GM18909 (cell line): ENCODE data around the gene ZNF609.
"Not testable (repeated sequence)": the region's sequence is repeated elsewhere in the genome, so short reads cannot be mapped to it uniquely, and the experiment has no call there.

Experiments used
- ATAC-seq: cut with Tn5 transposase; IDR thresholded peaks from one replicate; pipeline ENCODE4 v1.9.1; 2021; ENCODE audit warnings: mild to moderate bottlenecking; ENCODE audit not compliant: unreplicated experiment, poor library complexity

The ZNF609 gene

GRCh38 chr15:64636556-64636955 lies 176.2 kb downstream of the ZNF609 start:
- ATAC-seq: no peak

- no peak for ATAC-seq
Observed at GRCh38 chr15:64637412-64637811, 177.0 kb downstream of the ZNF609 start.

GRCh38 chr15:64639744-64640143 lies 179.4 kb downstream of the ZNF609 start:
- not testable (repeated sequence) for ATAC-seq

GRCh38 chr15:64640146-64640871 lies 179.9 kb downstream of the ZNF609 start:
- no peak for ATAC-seq

- no peak for ATAC-seq
Observed at GRCh38 chr15:64642875-64643274, 182.5 kb downstream of the ZNF609 start.

GRCh38 chr15:64643685-64644084 lies 183.3 kb downstream of the ZNF609 start:
- no peak for ATAC-seq

GRCh38 chr15:64644811-64645210 lies 184.4 kb downstream of the ZNF609 start:
- not testable (repeated sequence) for ATAC-seq

GRCh38 chr15:64645995-64646394 lies 185.6 kb downstream of the ZNF609 start:
- no peak for ATAC-seq

GRCh38 chr15:64647367-64647766 lies 187.0 kb downstream of the ZNF609 start:
- no peak for ATAC-seq

GRCh38 chr15:64650552-64650951 lies 190.2 kb downstream of the ZNF609 start:
- no peak for ATAC-seq

- peak; percentile 84 for ATAC-seq
Observed at GRCh38 chr15:64651601-64652191, 191.3 kb downstream of the ZNF609 start.

- no peak for ATAC-seq
Observed at GRCh38 chr15:64653757-64654156, 193.4 kb downstream of the ZNF609 start.

- no peak for ATAC-seq
Observed at GRCh38 chr15:64656508-64656907, 196.1 kb downstream of the ZNF609 start.

- peak; percentile 81 for ATAC-seq
Observed at GRCh38 chr15:64665179-64665578, 204.8 kb downstream of the ZNF609 start.

GRCh38 chr15:64667736-64668161 lies 207.4 kb downstream of the ZNF609 start:
- no peak for ATAC-seq

GRCh38 chr15:64673866-64674265 lies 213.5 kb downstream of the ZNF609 start:
- no peak for ATAC-seq

GRCh38 chr15:64678126-64678819 lies 217.9 kb downstream of the ZNF609 start:
- no peak for ATAC-seq

GRCh38 chr15:64680097-64680496 lies 219.7 kb downstream of the ZNF609 start:
- no peak for ATAC-seq

- ATAC-seq: no peak
Observed at GRCh38 chr15:64681424-64682024, 221.1 kb downstream of the ZNF609 start.

GRCh38 chr15:64682255-64682654 lies 221.9 kb downstream of the ZNF609 start:
- ATAC-seq: no peak

GRCh38 chr15:64683378-64683777 lies 223.0 kb downstream of the ZNF609 start:
- ATAC-seq: no peak
